Measurements from ENCODE around the gene HS1BP3. TPM values are rescaled to one million over a fixed set of nuclear protein-coding genes. Genes with fewer than 3 reads are reported as not detected.
A peak's percentile ranks its signal among the peaks of the same experiment; 100 is the strongest.

HS1BP3 gene
- total RNA-seq, 4 donors from 2014 or later: 7.1 to 41.8 (median 28.4) TPM

- Histone ChIP-seq H3K27me3 (no peaks in the 10 kb centered on the region), H3K27ac (no peak overlapping the region), H3K36me3 (no peaks in the 10 kb centered on the region), H3K9me3 (no peaks in the 10 kb centered on the region), H3K4me3 (no peak overlapping the region), H3K4me1 (peaks cover 6 to 16% of the 10 kb centered on the region in 2 donors)
- TF ChIP-seq, protein P1, sequence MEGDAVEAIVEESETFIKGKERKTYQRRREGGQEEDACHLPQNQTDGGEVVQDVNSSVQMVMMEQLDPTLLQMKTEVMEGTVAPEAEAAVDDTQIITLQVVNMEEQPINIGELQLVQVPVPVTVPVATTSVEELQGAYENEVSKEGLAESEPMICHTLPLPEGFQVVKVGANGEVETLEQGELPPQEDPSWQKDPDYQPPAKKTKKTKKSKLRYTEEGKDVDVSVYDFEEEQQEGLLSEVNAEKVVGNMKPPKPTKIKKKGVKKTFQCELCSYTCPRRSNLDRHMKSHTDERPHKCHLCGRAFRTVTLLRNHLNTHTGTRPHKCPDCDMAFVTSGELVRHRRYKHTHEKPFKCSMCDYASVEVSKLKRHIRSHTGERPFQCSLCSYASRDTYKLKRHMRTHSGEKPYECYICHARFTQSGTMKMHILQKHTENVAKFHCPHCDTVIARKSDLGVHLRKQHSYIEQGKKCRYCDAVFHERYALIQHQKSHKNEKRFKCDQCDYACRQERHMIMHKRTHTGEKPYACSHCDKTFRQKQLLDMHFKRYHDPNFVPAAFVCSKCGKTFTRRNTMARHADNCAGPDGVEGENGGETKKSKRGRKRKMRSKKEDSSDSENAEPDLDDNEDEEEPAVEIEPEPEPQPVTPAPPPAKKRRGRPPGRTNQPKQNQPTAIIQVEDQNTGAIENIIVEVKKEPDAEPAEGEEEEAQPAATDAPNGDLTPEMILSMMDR (IDR thresholded peaks at IDR 0.05): no peak
- TF ChIP-seq POLR2A (IDR thresholded peaks at IDR 0.05): no peak
- peak in 1 of 2 donors; percentile 13 for DNase-seq
- intact Hi-C loops (cut with DNase I; ENCODE audit: low total_unique reads): no loop called here
Measured at GRCh38 chr2:20623241-20623640, 27.7 kb downstream of the HS1BP3 start.

DNA sequence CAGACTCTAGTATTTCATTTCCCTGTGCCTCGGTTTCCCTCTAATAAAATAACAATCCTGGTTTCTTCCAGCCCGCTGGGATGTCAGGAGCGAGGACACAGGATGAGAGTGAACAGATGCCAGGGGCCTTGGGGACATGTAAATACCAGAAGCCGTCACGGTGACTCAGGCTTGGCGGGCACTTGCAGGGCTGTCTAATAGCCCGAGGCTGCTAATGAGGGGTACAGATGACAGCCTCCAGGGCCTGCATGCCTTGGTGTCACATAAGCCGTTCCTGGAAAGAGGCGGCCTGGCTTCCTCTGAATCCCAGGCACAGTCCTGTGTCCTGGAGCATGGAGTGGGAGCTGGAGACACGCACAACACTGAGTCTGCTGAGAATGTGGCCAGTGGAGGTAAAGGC, 28.2 kb downstream of the HS1BP3 start:
- Histone ChIP-seq H3K27ac (no peak overlapping the region), H3K4me1 (peaks cover 8 to 19% of the 10 kb centered on the region in 2 donors), H3K27me3 (no peaks in the 10 kb centered on the region), H3K4me3 (no peak overlapping the region), H3K36me3 (no peaks in the 10 kb centered on the region), H3K9me3 (no peaks in the 10 kb centered on the region)
- TF ChIP-seq, protein P1 (IDR thresholded peaks at IDR 0.05): no peak
- TF ChIP-seq POLR2A (IDR thresholded peaks at IDR 0.05): no peak
- intact Hi-C loops (cut with DNase I; ENCODE audit: low total_unique reads): no loop called here
- DNase-seq: peak; percentile 13 to 21

DNA sequence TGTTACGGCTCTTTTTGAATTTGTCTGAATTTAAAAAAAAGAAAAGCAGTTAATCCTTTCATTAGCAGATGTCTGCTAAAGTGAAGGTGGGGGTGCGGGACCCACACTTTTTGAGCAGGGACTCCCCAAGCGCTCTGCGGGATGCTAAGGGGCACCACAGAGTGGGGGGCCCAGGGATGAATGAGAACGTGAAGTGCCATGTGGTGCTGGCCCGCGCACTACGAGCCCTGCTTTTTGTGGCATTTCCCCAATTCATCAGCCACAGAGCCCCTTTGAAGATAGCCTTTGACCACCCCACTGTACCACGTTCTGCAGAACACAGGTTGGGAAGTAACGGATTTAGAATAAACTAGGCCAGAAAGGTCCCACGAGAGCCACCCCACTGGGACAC, 28.6 kb downstream of the HS1BP3 start:
- no peaks in the 10 kb centered on the region for H3K27me3 ChIP-seq
- peaks cover 12 to 23% of the 10 kb centered on the region in 2 donors for H3K4me1 ChIP-seq
- no peak overlapping the region for H3K4me3 ChIP-seq
- peak; percentile 11 to 12 for DNase-seq
- H3K27ac ChIP-seq: peak overlapping the region in 1 of 2 donors; percentile 95
- intact Hi-C loops (cut with DNase I; ENCODE audit: low total_unique reads): no loop called here
- TF ChIP-seq, protein P1 (IDR thresholded peaks at IDR 0.05): no peak
- H3K9me3 ChIP-seq: no peaks in the 10 kb centered on the region
- no peaks in the 10 kb centered on the region for H3K36me3 ChIP-seq

DNA sequence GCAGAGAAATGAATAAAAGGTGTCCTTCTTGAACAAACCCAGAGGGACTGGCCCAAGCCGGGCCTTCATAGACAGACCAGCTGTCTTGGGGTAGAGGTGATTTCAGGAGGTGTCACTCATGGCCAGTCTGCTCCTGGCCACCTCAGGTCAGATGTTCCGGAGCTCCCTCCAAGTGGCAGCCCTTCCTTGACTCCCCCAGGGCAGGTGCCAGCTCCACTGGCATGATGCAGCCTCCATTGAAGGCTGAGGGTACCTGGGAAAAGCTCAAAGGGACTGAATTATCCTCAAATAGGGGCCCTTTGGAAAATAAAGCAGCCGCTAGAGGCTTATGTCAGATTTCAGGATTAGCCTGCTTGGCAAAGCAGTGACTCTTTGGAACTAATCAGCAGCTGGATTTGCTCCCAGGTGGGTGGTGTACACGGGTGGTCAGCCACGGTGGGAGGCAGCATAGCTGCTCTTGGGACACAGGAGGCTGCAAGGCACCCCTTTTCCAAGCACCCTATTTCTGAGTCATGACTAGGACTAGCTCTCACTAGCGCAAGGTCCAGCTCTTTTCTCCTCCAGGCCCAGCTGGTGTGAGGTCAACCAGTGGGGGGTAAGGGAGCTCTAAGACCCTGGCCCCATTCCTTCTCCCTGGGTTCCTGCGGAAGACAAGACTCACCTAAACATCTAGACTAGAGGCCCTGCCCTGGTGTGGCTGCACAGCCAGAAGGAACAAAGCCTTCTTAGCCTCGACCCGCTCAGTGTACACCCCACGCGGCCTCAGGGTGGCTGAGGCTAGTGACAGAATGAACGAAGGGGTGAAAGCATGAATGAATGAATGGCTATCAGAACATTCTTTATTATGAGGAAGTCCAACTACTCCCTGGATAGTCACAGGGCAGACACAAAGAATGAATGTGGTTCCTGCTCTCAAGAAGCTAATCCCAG, 29.3 kb downstream of the HS1BP3 start:
- peaks cover 19 to 29% of the 10 kb centered on the region in 2 donors for H3K4me1 ChIP-seq
- no peaks in the 10 kb centered on the region for H3K9me3 ChIP-seq
- no peak overlapping the region for H3K4me3 ChIP-seq
- H3K36me3 ChIP-seq: no peaks in the 10 kb centered on the region
- H3K27ac ChIP-seq: peak overlapping the region; percentile 95
- intact Hi-C loops (cut with DNase I; ENCODE audit: low total_unique reads): no loop called here
- TF ChIP-seq, protein P1 (IDR thresholded peaks at IDR 0.05): no peak
- no peak for TF ChIP-seq POLR2A (IDR thresholded peaks at IDR 0.05)
- no peaks in the 10 kb centered on the region for H3K27me3 ChIP-seq
- DNase-seq: peak; percentile 15 to 16

DNA sequence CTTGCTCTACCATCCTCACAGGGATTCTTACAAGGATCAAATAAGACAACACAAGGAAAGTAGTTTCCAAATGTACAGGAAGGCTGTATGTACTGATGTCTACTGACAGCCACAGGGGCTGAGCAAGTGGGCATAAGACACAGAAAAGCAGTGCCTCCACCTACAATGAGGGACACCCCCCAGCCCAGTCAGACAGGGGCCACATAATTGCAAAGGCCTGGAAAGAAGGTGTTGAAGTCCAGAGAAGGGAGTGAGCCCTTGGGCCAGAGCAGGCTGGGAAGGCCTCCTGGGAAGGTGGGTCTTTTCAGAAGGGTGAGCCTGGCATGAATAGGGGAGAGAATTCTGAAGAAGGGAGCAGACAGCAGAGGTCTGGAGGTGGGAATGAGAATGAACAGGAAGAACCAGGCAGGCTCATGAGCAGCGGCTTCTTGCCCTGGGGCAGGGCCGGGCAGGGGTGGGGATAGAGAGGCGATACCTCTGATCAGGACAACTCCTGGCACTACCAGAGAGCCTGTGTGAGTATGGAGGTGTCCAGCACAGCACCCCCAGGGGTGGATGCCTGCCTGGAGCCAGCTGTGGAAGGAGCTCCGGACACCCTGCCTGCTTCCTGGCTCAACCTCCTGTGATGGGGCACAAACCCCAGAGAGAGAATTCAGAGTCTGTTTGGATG, 30.1 kb downstream of the HS1BP3 start:
- Histone ChIP-seq H3K4me3 (no peak overlapping the region), H3K27ac (peak overlapping the region; percentile 95), H3K4me1 (peaks cover 25 to 34% of the 10 kb centered on the region in 2 donors), H3K9me3 (no peaks in the 10 kb centered on the region), H3K27me3 (no peaks in the 10 kb centered on the region), H3K36me3 (no peaks in the 10 kb centered on the region)
- peak; percentile 16 to 25 for DNase-seq
- no peak for TF ChIP-seq POLR2A (IDR thresholded peaks at IDR 0.05)
- TF ChIP-seq, protein P1 (IDR thresholded peaks at IDR 0.05): no peak
- intact Hi-C loops (cut with DNase I; ENCODE audit: low total_unique reads): no loop called here
